HG02642 (cell line): ENCODE results near the gene CDH10.

ENCODE experiments used
- ATAC-seq: cut with Tn5 transposase; IDR thresholded peaks from one replicate; pipeline ENCODE4 v1.9.1; 2021; ENCODE audit warnings: mild to moderate bottlenecking; ENCODE audit not compliant: unreplicated experiment, poor library complexity

CDH10 gene

DNA sequence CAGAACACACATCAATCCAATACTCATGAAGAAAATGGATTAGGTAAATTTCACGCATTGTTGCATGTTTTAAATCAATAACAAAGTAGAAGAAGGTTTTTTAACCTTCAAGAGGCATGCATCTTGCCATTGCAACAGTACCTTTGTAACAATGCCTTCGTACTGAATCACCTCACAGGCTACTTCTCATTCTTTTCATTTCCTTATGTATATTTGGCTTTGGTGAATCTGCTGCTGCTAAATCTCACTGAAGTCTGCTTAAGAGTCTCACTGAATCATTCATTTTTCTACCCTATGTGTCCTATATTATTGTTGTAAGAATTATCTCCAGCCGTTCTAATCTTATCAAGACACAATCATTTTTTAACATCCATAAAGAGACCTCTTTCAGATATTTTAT lies 152.5 kb downstream of the CDH10 start:
- no peak for ATAC-seq

GRCh38 chr5:24491490-24491889 lies 153.3 kb downstream of the CDH10 start:
- ATAC-seq = no peak

- no peak for ATAC-seq
Measured at GRCh38 chr5:24487368-24488229, 157.2 kb downstream of the CDH10 start.

DNA sequence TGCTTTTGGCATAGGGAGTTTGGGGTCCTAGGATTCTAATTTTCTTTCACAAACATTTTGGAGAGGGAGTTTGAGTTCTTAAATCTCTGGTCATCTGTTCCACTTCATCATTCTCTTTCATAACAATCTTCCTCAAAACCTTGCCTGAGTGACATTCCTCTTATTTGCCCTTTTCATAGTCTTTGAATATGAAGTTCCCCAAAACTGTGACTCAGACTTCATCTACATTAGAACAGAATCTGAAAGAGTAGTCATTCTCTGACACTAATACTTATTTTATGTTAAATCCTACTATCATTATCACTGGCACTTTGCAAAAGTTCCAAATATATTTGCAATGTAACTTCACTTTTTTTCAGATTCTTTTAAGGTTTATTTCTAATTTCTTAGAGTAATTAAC lies 163.8 kb downstream of the CDH10 start:
- no peak for ATAC-seq

GRCh38 chr5:24477958-24478357 lies 166.8 kb downstream of the CDH10 start:
- no peak for ATAC-seq

DNA sequence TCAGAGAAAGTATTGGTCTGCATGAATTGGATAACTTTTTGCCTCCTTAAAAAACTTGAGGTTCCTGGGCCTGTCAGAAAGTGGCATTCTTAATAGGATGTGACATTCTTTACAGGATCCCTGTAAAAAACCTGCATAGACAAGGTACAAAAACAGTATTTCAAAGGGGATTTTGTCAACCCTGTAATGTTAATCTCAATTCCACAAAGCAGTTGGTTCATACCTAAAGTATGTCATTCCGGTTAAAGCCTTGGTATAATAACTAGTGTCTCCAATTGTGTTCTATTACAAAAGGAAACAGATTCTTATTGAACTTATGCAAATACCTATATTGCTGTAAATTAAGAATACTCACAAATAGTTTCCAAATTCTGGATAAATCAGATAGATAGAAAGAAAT lies 169.7 kb downstream of the CDH10 start:
- no peak for ATAC-seq

- ATAC-seq = no peak
Measured at GRCh38 chr5:24474685-24475084, 170.1 kb downstream of the CDH10 start.

DNA sequence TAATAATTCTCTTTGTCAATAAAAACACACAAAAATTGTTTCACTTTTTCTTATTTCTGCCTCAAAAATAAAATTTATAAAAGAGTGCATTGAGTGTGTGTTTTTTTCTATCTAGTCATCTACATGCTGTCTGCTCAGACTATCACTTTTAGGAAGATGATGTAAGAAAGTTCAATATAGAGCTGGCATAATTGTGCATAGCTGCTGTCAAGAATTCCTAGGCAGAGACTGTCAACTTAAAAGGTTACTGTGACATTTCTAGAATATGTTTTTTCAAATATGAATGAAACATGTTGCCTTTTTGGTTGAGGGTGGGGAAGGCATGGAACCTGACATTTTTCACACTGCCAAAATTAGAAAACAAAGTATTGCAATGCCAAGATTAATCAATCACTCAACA lies 172.3 kb downstream of the CDH10 start:
- ATAC-seq = no peak

DNA sequence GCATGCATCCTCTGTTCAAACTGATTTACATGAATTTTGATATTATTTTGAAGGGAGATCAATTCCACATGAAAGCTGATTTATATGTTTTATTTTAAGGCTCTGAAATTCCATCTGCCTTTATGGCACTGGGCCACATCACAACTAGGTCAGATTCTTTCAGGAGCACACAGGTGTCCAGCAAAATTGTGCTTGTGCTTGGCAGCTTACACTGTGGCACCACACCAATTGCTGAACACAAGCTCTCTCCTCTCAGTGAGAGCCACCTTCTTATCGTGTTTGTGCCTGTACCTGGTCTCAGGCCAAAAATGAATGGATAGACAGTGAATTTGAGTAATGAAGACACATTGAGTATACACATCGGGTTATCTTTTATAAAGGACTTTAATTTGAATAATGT lies 200.4 kb downstream of the CDH10 start:
- no peak for ATAC-seq

- ATAC-seq = no peak
Measured at GRCh38 chr5:24439465-24439864, 205.3 kb downstream of the CDH10 start.
